H1 (cell line): ENCODE results near the gene CIRBP. TPM values are rescaled to one million over a fixed set of nuclear protein-coding genes. Genes with fewer than 3 reads are reported as not detected.
"Not testable (repeated sequence)": the region's sequence is repeated elsewhere in the genome, so short reads cannot be mapped to it uniquely, and the experiment has no call there.

ENCODE experiments used
- CTCF ChIA-PET: fragments of 300-600 bp; sonication (Branson Sonifier 250); formaldehyde crosslinking; loops from one replicate; lab custom pipeline; 2021; ENCODE audit not compliant: partially characterized antibody; lab: Charles Lee
- POLR2A ChIA-PET: fragments of 300-600 bp; sonication (Branson Sonifier 250); formaldehyde crosslinking; loops from one replicate; lab custom pipeline; 2021; ENCODE audit warnings: inconsistent platforms; ENCODE audit not compliant: partially characterized antibody; lab: Charles Lee
- DNase-seq, 2 experiments: peaks; one replicate each; pipeline versions ENCODE4 v3.0.0 to v3.0.0-alpha.2; 2010 to 2022; ENCODE audit warnings: low spot score in 2 of 2, low read depth in 1 of 2, mixed read lengths in 1 of 2
- FAIRE-seq: peaks from 2 replicates; lab custom pipeline; 2011; peaks lifted over from hg19 to GRCh38; lab: Jason Lieb, UNC
- H2AFZ ChIP-seq: 2 replicates; pipeline ENCODE4 v1.8.1; 2012; ENCODE audit warnings: low read length, inconsistent platforms
- H2AK5ac ChIP-seq: 2 replicates; pipeline ENCODE4 v1.6.1; 2013; ENCODE audit warnings: low read depth, low read length
- H2BK120ac ChIP-seq: replicated peaks from 2 replicates; pipeline ENCODE3; 2013; ENCODE audit warnings: low read depth, low read length, inconsistent platforms
- H2BK12ac ChIP-seq: 2 replicates; pipeline ENCODE4 v1.6.1; 2013; ENCODE audit warnings: low read depth, low read length
- H2BK15ac ChIP-seq: 2 replicates; pipeline ENCODE4 v1.6.1; 2013; ENCODE audit warnings: low read length
- H2BK20ac ChIP-seq: 2 replicates; pipeline ENCODE4 v1.6.1; 2013; ENCODE audit warnings: low read length
- H2BK5ac ChIP-seq: 2 replicates; pipeline ENCODE4 v1.6.1; 2013; ENCODE audit warnings: low read depth, low read length
- H3K14ac ChIP-seq: 2 replicates; pipeline ENCODE4 v1.6.1; 2013; ENCODE audit warnings: inconsistent platforms; ENCODE audit not compliant: insufficient read length
- H3K18ac ChIP-seq: 2 replicates; pipeline ENCODE4 v1.6.1; 2013; ENCODE audit warnings: low read length; ENCODE audit errors: extremely low read depth
- H3K23ac ChIP-seq: 2 replicates; pipeline ENCODE4 v1.6.1; 2013; ENCODE audit warnings: inconsistent platforms; ENCODE audit not compliant: insufficient read length
- H3K23me2 ChIP-seq: 2 replicates; pipeline ENCODE4 v1.6.1; 2013; ENCODE audit warnings: low read depth, low read length
- H3K27ac ChIP-seq: 2 replicates; pipeline ENCODE4 v1.6.1; 2011; ENCODE audit warnings: low read depth, low read length, inconsistent platforms
- H3K27me3 ChIP-seq, 4 experiments: replicated peaks in 1 of 4; 1 replicate in 1 of 4; 2 replicates in 3 of 4; pipeline versions ENCODE4 v1.6.1 to v1.8.1; 2011 to 2013; ENCODE audit warnings: low read length in 3 of 4, mild to moderate bottlenecking in 3 of 4, inconsistent platforms in 2 of 4, mixed read lengths in 2 of 4, moderate library complexity in 1 of 4; ENCODE audit not compliant: control insufficient read depth in 3 of 4, insufficient read depth in 3 of 4; ENCODE audit errors: extremely low read depth in 1 of 4
- H3K36me3 ChIP-seq, 4 experiments: 2 replicates each; pipeline versions ENCODE4 v1.6.1 to v1.8.1; 2011 to 2013; ENCODE audit warnings: mild to moderate bottlenecking in 4 of 4, low read length in 3 of 4, moderate library complexity in 2 of 4, control low read depth in 1 of 4, inconsistent platforms in 1 of 4; ENCODE audit not compliant: insufficient read depth in 4 of 4, control insufficient read depth in 2 of 4
- H3K4ac ChIP-seq: replicated peaks from 2 replicates; pipeline ENCODE3; 2013; ENCODE audit warnings: low read length, low read depth, mixed read lengths, inconsistent platforms; ENCODE audit not compliant: insufficient read length
- H3K4me1 ChIP-seq, 4 experiments: replicated peaks in 1 of 4; 1 replicate in 1 of 4; 2 replicates in 3 of 4; pipeline versions ENCODE4 v1.6.1 to v1.8.1; 2011 to 2013; ENCODE audit warnings: low read length in 3 of 4, inconsistent platforms in 2 of 4, mixed read lengths in 1 of 4; ENCODE audit not compliant: insufficient read depth in 4 of 4, control insufficient read depth in 3 of 4
- H3K4me2 ChIP-seq, 2 experiments: 2 replicates each; pipeline versions ENCODE4 v1.6.1 to v1.8.1; 2011 to 2013; ENCODE audit warnings: low read depth in 2 of 2, low read length in 2 of 2, control low read depth in 1 of 2, inconsistent platforms in 1 of 2, mild to moderate bottlenecking in 1 of 2; ENCODE audit not compliant: insufficient read depth in 1 of 2
- H3K4me3 ChIP-seq, 4 experiments: fragments of 200-600, 300-600 bp in 1 of 4; sonication (generic), shearing (Covaris generic), sonication (Bioruptor Twin) in 1 of 4; 2 replicates each; pipeline versions ENCODE4 v1.5.1 to v1.8.1; 2011 to 2016; ENCODE audit warnings: low read length in 4 of 4, low read depth in 3 of 4, control low read depth in 2 of 4, inconsistent platforms in 2 of 4, mild to moderate bottlenecking in 2 of 4, mixed read lengths in 1 of 4, moderate library complexity in 1 of 4; ENCODE audit not compliant: insufficient read depth in 2 of 4; ENCODE audit errors: extremely low read depth in 1 of 4
- H3K56ac ChIP-seq: replicated peaks from 2 replicates; pipeline ENCODE3; 2013; ENCODE audit warnings: low read depth, mild to moderate bottlenecking, mixed read lengths, low read length, inconsistent platforms; ENCODE audit not compliant: insufficient read length
- H3K79me1 ChIP-seq: 2 replicates; pipeline ENCODE4 v1.6.1; 2013; ENCODE audit warnings: low read depth, low read length, control low read depth
- H3K79me2 ChIP-seq, 2 experiments: 2 replicates each; pipeline versions ENCODE4 v1.6.1 to v1.8.1; 2012 to 2013; ENCODE audit warnings: low read length in 2 of 2, mild to moderate bottlenecking in 2 of 2, inconsistent platforms in 1 of 2; ENCODE audit not compliant: insufficient read depth in 2 of 2, control insufficient read depth in 1 of 2
- H3K9ac ChIP-seq, 4 experiments: replicated peaks in 1 of 4; 1 replicate in 1 of 4; 2 replicates in 3 of 4; pipeline versions ENCODE4 v1.6.1 to v1.8.1; 2011 to 2013; ENCODE audit warnings: low read depth in 3 of 4, low read length in 3 of 4, control low read depth in 2 of 4, mild to moderate bottlenecking in 2 of 4, moderate library complexity in 2 of 4, inconsistent platforms in 1 of 4; ENCODE audit errors: extremely low read depth in 1 of 4
- H3K9me3 ChIP-seq, 2 experiments: 2 replicates each; pipeline versions ENCODE4 v1.6.1 to v1.8.1; 2012 to 2013; ENCODE audit warnings: mild to moderate bottlenecking in 2 of 2, moderate library complexity in 2 of 2, control low read depth in 1 of 2, inconsistent platforms in 1 of 2, low read depth in 1 of 2, low read length in 1 of 2, mixed read lengths in 1 of 2; ENCODE audit not compliant: insufficient read depth in 2 of 2
- H4K20me1 ChIP-seq, 2 experiments: replicated peaks in 1 of 2; 2 replicates each; pipeline versions ENCODE3 to v1.8.1; 2011 to 2013; ENCODE audit warnings: inconsistent platforms in 2 of 2, low read length in 2 of 2, mild to moderate bottlenecking in 1 of 2; ENCODE audit not compliant: insufficient read depth in 2 of 2, control insufficient read depth in 1 of 2
- H4K5ac ChIP-seq: 2 replicates; pipeline ENCODE4 v1.6.1; 2013; ENCODE audit warnings: low read length, low read depth, mixed read lengths, inconsistent platforms; ENCODE audit not compliant: insufficient read length
- H4K8ac ChIP-seq: 2 replicates; pipeline ENCODE4 v1.8.0; 2013; ENCODE audit warnings: mild to moderate bottlenecking, moderate library complexity, low read length, inconsistent platforms; ENCODE audit not compliant: insufficient read depth; ENCODE audit errors: extremely low read depth
- H4K91ac ChIP-seq: replicated peaks from 2 replicates; pipeline ENCODE3; 2013; ENCODE audit warnings: low read length, mixed read lengths, inconsistent platforms; ENCODE audit not compliant: insufficient read length
- BRCA1 ChIP-seq: IDR thresholded peaks from 2 replicates; pipeline ENCODE4 v1.6.1; 2012; ENCODE audit warnings: low read depth, low read length, improper control_type of control experiment
- HDAC6 ChIP-seq: IDR thresholded peaks from one replicate; pipeline ENCODE4 v1.7.1; 2012; ENCODE audit warnings: low read depth, mild to moderate bottlenecking, inconsistent platforms, low read length, moderate library complexity
- PHF8 ChIP-seq: fragments of 200-600 bp; sonication (generic); conservative IDR thresholded peaks from 2 replicates; pipeline ENCODE4 v1.7.1; 2012; ENCODE audit warnings: low read depth, mild to moderate bottlenecking, inconsistent platforms, low read length, moderate library complexity
- WGBS, 2 experiments: shearing (Covaris generic) in 1 of 2; methylation state at CpG; one replicate each; pipeline versions ENCODE4 v1.1.6 to v1.1.7; 2013 to 2015; ENCODE audit warnings: low lambda C conversion rate in 2 of 2, mixed read lengths in 2 of 2, inconsistent platforms in 1 of 2, low coverage in 1 of 2, missing lambda C conversion rate in 1 of 2; ENCODE audit not compliant: insufficient replicate concordance in 2 of 2, insufficient coverage in 1 of 2, insufficient read length in 1 of 2; ENCODE audit errors: extremely low coverage in 1 of 2, missing lambda C conversion rate in 1 of 2; 5-methylcytosine and 5-hydroxymethylcytosine counted together
- polyA plus RNA-seq, 7 experiments: library from polyadenylated mRNA; depleted of rRNA in 3 of 7; stranded (reverse) in 5 of 7; unstranded in 2 of 7; fragments of >200 nt in 5 of 7; fragments of 200-250 nt in 2 of 7; gene quantifications; 1 replicate in 5 of 7; 2 replicates in 1 of 7; 4 replicates in 1 of 7; pipeline versions ENCODE4 v1.2.1 to v1.2.3, GENCODE V29; 2011 to 2013; ENCODE audit warnings: missing spikeins in 2 of 7, mixed read lengths in 2 of 7
- total RNA-seq: library from RNA; stranded (reverse); fragmentation: NEBNext Ultra II Directional; extraction: Animal tissue kit (Norgen Biotek cat#: 25700); gene quantifications from 2 replicates; pipeline ENCODE4 v1.2.1, GENCODE V29; 2021

CIRBP gene
- total and polyA plus RNA-seq, 2 of the 8 experiments (the other 6 are each of a cell fraction or from before 2014, with no cell fraction given): 175 to 199 TPM

DNA sequence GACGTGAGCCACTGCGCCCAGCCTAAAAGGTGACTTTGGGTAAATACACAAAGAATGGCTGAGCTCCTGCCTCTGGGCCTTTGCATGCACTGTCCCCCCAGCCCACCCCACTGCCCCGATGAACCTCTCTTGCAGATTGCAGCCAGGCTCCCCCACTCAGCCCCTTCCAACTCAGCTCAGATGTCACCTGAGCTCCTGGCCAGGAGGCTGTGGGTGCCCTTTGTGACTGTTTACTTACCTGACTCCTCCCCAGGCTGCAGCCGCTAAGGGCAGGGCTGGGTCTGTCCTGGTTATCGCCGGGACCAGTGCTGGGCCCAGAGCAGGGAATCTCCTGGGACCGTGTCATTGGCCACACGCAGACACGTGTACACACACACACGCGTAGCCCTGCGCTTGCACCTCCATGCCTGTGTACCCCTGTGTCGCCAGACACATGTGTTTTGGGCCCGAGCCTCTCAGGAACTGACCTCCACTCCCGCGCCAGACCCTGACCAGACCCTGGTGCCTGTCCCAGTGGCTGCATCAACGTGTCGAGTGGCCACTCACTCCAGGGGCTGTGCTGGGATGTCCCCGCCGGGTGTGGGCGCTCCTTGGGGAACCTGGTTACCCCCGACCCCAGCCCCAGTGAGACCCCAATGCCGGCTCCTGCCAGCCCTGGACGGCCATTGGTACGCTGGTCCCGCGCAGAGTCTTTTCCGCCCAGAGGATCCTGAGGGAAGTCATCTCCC lies 35.2 kb downstream of the CIRBP start (continued):
- TF ChIP-seq HDAC6: no peak
- no peak for TF ChIP-seq BRCA1
- TF ChIP-seq PHF8: no peak

DNA sequence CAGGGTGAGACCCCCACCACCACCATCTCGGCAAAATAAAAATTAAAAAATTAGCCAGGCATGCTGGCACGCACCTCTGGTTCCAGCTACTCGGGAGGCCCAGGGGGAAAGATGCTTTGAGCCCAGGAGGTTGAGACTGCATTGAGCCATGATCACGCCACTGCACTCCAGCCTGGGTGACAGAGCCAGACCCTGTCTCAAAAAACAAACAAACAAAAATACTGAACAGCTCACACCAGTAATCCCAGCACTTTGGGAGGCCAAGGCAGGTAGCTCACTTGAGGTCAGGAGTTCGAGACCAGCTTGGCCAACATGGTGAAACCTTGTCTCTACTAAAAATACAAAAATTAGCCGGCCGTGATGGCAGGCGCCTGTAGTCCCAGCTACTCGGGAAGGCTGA lies 36.2 kb downstream of the CIRBP start:
- H3K79me1 ChIP-seq, H2BK20ac ChIP-seq, H3K4me1 ChIP-seq, DNase-seq, H3K23me2 ChIP-seq, H3K18ac ChIP-seq, H2BK5ac ChIP-seq, H3K14ac ChIP-seq, H4K8ac ChIP-seq, H3K9me3 ChIP-seq, H4K91ac ChIP-seq, H3K4me3 ChIP-seq, H2AK5ac ChIP-seq, H2AFZ ChIP-seq, H3K27me3 ChIP-seq, H3K4ac ChIP-seq, H3K56ac ChIP-seq, H3K4me2 ChIP-seq, H2BK15ac ChIP-seq, H2BK120ac ChIP-seq, H3K79me2 ChIP-seq, H4K20me1 ChIP-seq, H3K27ac ChIP-seq, CTCF ChIA-PET, H3K9ac ChIP-seq, H2BK12ac ChIP-seq, H3K36me3 ChIP-seq, H3K23ac ChIP-seq, H4K5ac ChIP-seq, FAIRE-seq: not testable (repeated sequence)
- WGBS, 2 experiments: 80% methylated on average over 9 of the region's 9 CpGs; no CpG with 5 or more reads in 1 of the 2 experiments
- POLR2A ChIA-PET: interaction anchor here (0.8 to 1.4 kb wide), 2 partner anchors 8 to 17 kb away, joined by 3 read pairs; no protein-coding TSS in a partner anchor
